ENCODE results near the gene RHOXF2B.
"Not testable (repeated sequence)": the region's sequence is repeated elsewhere in the genome, so short reads cannot be mapped to it uniquely, and the experiment has no call there.

RHOXF2B gene

GRCh38 chrX:120090208-120090607 is 12.7 kb upstream of the RHOXF2B start:
- Histone ChIP-seq H3K9me3 (no peaks in the 10 kb centered on the region), H3K4me1 (ENCODE audit: control insufficient read depth in 1 of 2, insufficient read depth in 1 of 2, low read depth in 1 of 2, low read length in 1 of 2) (no peaks in the 10 kb centered on the region)
- TF ChIP-seq CTCF (IDR thresholded peaks at IDR 0.05), result no peak

GRCh38 chrX:120087289-120088017 is 10.0 kb upstream of the RHOXF2B start:
- H3K9me3 ChIP-seq, result no peaks in the 10 kb centered on the region
- no peaks in the 10 kb centered on the region for H3K27me3 ChIP-seq
- H3K27ac ChIP-seq, result no peak overlapping the region
- H3K36me3 ChIP-seq, result no peaks in the 10 kb centered on the region
- no peak overlapping the region for H3K4me3 ChIP-seq (ENCODE audit: low read depth in 1 of 2, low read length in 1 of 2)
- TF ChIP-seq CTCF (IDR thresholded peaks at IDR 0.05), result no peak
- no peaks in the 10 kb centered on the region for H3K4me1 ChIP-seq (ENCODE audit: control insufficient read depth in 1 of 2, insufficient read depth in 1 of 2, low read depth in 1 of 2, low read length in 1 of 2)

More at GRCh38 chrX:120090208-120090607, 12.7 kb upstream of the RHOXF2B start:
- no peaks in the 10 kb centered on the region for H3K36me3 ChIP-seq
- H3K4me3 ChIP-seq (ENCODE audit: low read depth in 1 of 2, low read length in 1 of 2), result no peak overlapping the region
- no peaks in the 10 kb centered on the region for H3K27me3 ChIP-seq
- H3K27ac ChIP-seq, result no peak overlapping the region

GRCh38 chrX:120085553-120086185 is 8.2 kb upstream of the RHOXF2B start:
- H3K27me3 ChIP-seq; H3K4me1 ChIP-seq (ENCODE audit: control insufficient read depth in 1 of 2, insufficient read depth in 1 of 2, low read depth in 1 of 2, low read length in 1 of 2); H3K4me3 ChIP-seq (ENCODE audit: low read depth in 1 of 2, low read length in 1 of 2); H3K36me3 ChIP-seq; H3K9me3 ChIP-seq; H3K27ac ChIP-seq: not testable (repeated sequence)

- H3K27ac ChIP-seq; H3K9me3 ChIP-seq; H3K27me3 ChIP-seq; H3K4me1 ChIP-seq (ENCODE audit: control insufficient read depth in 1 of 2, insufficient read depth in 1 of 2, low read depth in 1 of 2, low read length in 1 of 2); H3K4me3 ChIP-seq (ENCODE audit: low read depth in 1 of 2, low read length in 1 of 2); H3K36me3 ChIP-seq: not testable (repeated sequence)
These were observed 11.3 kb downstream of the RHOXF2B start for GRCh38 chrX:120066169-120066568.

- not testable (repeated sequence) for H3K4me1 ChIP-seq (ENCODE audit: control insufficient read depth in 1 of 2, insufficient read depth in 1 of 2, low read depth in 1 of 2, low read length in 1 of 2); H3K27ac ChIP-seq; H3K9me3 ChIP-seq; H3K4me3 ChIP-seq (ENCODE audit: low read depth in 1 of 2, low read length in 1 of 2); H3K36me3 ChIP-seq; H3K27me3 ChIP-seq
These were observed 34.8 kb downstream of the RHOXF2B start for GRCh38 chrX:120042712-120043111.

- H3K27ac ChIP-seq; H3K36me3 ChIP-seq; H3K27me3 ChIP-seq; H3K9me3 ChIP-seq; H3K4me3 ChIP-seq (ENCODE audit: low read depth in 1 of 2, low read length in 1 of 2); H3K4me1 ChIP-seq (ENCODE audit: control insufficient read depth in 1 of 2, insufficient read depth in 1 of 2, low read depth in 1 of 2, low read length in 1 of 2): not testable (repeated sequence)
These were observed 35.2 kb downstream of the RHOXF2B start for GRCh38 chrX:120042247-120042646.

- not testable (repeated sequence) for H3K36me3 ChIP-seq; H3K9me3 ChIP-seq; H3K27me3 ChIP-seq; H3K4me1 ChIP-seq (ENCODE audit: control insufficient read depth in 1 of 2, insufficient read depth in 1 of 2, low read depth in 1 of 2, low read length in 1 of 2); H3K27ac ChIP-seq; H3K4me3 ChIP-seq (ENCODE audit: low read depth in 1 of 2, low read length in 1 of 2)
These were observed 37.3 kb downstream of the RHOXF2B start for GRCh38 chrX:120040176-120040575.

- H3K9me3 ChIP-seq; H3K4me3 ChIP-seq (ENCODE audit: low read depth in 1 of 2, low read length in 1 of 2); H3K27ac ChIP-seq; H3K4me1 ChIP-seq (ENCODE audit: control insufficient read depth in 1 of 2, insufficient read depth in 1 of 2, low read depth in 1 of 2, low read length in 1 of 2); H3K27me3 ChIP-seq; H3K36me3 ChIP-seq: not testable (repeated sequence)
These were observed 38.3 kb downstream of the RHOXF2B start for GRCh38 chrX:120039087-120039733.

Measured in neutrophil (primary cell).